Mesothelial cell of epicardium (in vitro differentiated cells): Measurements from ENCODE around the gene LYRM1. TPM values are rescaled to one million over a fixed set of nuclear protein-coding genes. Genes with fewer than 3 reads are reported as not detected.

Experiments used
- DNase-seq, 2 experiments: peaks; one replicate each; pipeline ENCODE4 v3.0.0; 2021; ENCODE audit warnings: low spot score in 2 of 2; ENCODE audit not compliant: unreplicated experiment in 2 of 2
- H3K27ac Mint-ChIP-seq: 2 replicates; pipeline ENCODE4 v1.8.0; 2021; ENCODE audit warnings: mixed read lengths
- H3K27me3 Mint-ChIP-seq: 2 replicates; pipeline ENCODE4 v1.8.0; 2021; ENCODE audit warnings: low read depth, mixed read lengths
- H3K36me3 Mint-ChIP-seq: 2 replicates; pipeline ENCODE4 v1.8.0; 2021; ENCODE audit warnings: mixed read lengths
- H3K4me1 Mint-ChIP-seq: 2 replicates; pipeline ENCODE4 v1.8.0; 2021; ENCODE audit warnings: mixed read lengths
- H3K4me3 Mint-ChIP-seq: 2 replicates; pipeline ENCODE4 v1.8.0; 2021; ENCODE audit warnings: mild to moderate bottlenecking, moderate library complexity, mixed read lengths
- H3K9me3 Mint-ChIP-seq: 2 replicates; pipeline ENCODE4 v1.8.0; 2021; ENCODE audit warnings: mixed read lengths
- total RNA-seq: library from RNA; stranded (reverse); gene quantifications from 3 replicates; pipeline ENCODE4 v1.2.1, GENCODE V29; 2021
- TF ChIP-seq, protein P1 (sequence below): fragments of 200-600 bp; sonication (generic); IDR thresholded peaks from one replicate; pipeline ENCODE4 v1.5.0; 2021; ENCODE audit warnings: antibody characterized with exemption; ENCODE audit not compliant: unreplicated experiment

Gene LYRM1
- total RNA-seq, 1 donor from 2014 or later = 15.9 TPM

- no peaks in the 10 kb centered on the region for H3K36me3 Mint-ChIP-seq
- H3K9me3 Mint-ChIP-seq = no peaks in the 10 kb centered on the region
- H3K27me3 Mint-ChIP-seq = no peaks in the 10 kb centered on the region
Measured at GRCh38 chr16:20933589-20933988, 33.0 kb downstream of the LYRM1 start.

DNA sequence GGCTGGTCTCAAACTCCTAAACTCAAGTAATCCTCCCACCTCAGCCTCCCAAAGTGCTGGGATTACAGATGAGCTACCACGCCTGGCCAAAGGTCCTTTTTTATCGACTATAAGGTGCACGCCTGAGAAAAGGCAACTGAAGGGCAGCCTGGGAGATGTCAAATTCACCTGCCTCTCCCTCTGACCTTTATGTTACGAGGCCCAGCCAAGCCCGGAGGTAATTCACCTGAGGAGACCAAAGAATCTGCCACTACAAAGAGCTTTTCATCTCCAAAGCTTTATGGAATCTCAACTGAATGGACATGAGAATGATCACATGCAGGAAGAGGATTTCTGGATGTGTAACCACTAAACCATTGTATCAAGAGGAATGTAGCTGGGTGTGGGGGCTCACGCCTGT, 37.2 kb downstream of the LYRM1 start:
- no peaks in the 10 kb centered on the region for H3K36me3 Mint-ChIP-seq
- H3K9me3 Mint-ChIP-seq = no peaks in the 10 kb centered on the region
- DNase-seq = no peak
- H3K27ac Mint-ChIP-seq = no peak overlapping the region
- H3K4me3 Mint-ChIP-seq = no peak overlapping the region
- H3K27me3 Mint-ChIP-seq = no peaks in the 10 kb centered on the region
- TF ChIP-seq, protein P1, sequence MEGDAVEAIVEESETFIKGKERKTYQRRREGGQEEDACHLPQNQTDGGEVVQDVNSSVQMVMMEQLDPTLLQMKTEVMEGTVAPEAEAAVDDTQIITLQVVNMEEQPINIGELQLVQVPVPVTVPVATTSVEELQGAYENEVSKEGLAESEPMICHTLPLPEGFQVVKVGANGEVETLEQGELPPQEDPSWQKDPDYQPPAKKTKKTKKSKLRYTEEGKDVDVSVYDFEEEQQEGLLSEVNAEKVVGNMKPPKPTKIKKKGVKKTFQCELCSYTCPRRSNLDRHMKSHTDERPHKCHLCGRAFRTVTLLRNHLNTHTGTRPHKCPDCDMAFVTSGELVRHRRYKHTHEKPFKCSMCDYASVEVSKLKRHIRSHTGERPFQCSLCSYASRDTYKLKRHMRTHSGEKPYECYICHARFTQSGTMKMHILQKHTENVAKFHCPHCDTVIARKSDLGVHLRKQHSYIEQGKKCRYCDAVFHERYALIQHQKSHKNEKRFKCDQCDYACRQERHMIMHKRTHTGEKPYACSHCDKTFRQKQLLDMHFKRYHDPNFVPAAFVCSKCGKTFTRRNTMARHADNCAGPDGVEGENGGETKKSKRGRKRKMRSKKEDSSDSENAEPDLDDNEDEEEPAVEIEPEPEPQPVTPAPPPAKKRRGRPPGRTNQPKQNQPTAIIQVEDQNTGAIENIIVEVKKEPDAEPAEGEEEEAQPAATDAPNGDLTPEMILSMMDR = no peak
- no peaks in the 10 kb centered on the region for H3K4me1 Mint-ChIP-seq

More at GRCh38 chr16:20933589-20933988, 33.0 kb downstream of the LYRM1 start:
- Mint-ChIP-seq H3K27ac (no peak overlapping the region), H3K4me1 (peaks cover 2% of the 10 kb centered on the region), H3K4me3 (no peak overlapping the region)
- no peak for DNase-seq
- TF ChIP-seq, protein P1 = no peak

- H3K27me3 Mint-ChIP-seq = no peaks in the 10 kb centered on the region
- DNase-seq = no peak
- no peaks in the 10 kb centered on the region for H3K9me3 Mint-ChIP-seq
- no peak overlapping the region for H3K27ac Mint-ChIP-seq
- TF ChIP-seq, protein P1 = no peak
- no peak overlapping the region for H3K4me3 Mint-ChIP-seq
- no peaks in the 10 kb centered on the region for H3K36me3 Mint-ChIP-seq
- H3K4me1 Mint-ChIP-seq = no peaks in the 10 kb centered on the region
Measured at GRCh38 chr16:20938426-20938825, 37.9 kb downstream of the LYRM1 start.

GRCh38 chr16:20939611-20940010, 39.0 kb downstream of the LYRM1 start:
- no peak overlapping the region for H3K4me3 Mint-ChIP-seq
- H3K9me3 Mint-ChIP-seq = no peaks in the 10 kb centered on the region
- no peaks in the 10 kb centered on the region for H3K4me1 Mint-ChIP-seq
- no peaks in the 10 kb centered on the region for H3K36me3 Mint-ChIP-seq
- no peak for DNase-seq
- H3K27ac Mint-ChIP-seq = no peak overlapping the region
- TF ChIP-seq, protein P1 = no peak
- H3K27me3 Mint-ChIP-seq = no peaks in the 10 kb centered on the region

DNA sequence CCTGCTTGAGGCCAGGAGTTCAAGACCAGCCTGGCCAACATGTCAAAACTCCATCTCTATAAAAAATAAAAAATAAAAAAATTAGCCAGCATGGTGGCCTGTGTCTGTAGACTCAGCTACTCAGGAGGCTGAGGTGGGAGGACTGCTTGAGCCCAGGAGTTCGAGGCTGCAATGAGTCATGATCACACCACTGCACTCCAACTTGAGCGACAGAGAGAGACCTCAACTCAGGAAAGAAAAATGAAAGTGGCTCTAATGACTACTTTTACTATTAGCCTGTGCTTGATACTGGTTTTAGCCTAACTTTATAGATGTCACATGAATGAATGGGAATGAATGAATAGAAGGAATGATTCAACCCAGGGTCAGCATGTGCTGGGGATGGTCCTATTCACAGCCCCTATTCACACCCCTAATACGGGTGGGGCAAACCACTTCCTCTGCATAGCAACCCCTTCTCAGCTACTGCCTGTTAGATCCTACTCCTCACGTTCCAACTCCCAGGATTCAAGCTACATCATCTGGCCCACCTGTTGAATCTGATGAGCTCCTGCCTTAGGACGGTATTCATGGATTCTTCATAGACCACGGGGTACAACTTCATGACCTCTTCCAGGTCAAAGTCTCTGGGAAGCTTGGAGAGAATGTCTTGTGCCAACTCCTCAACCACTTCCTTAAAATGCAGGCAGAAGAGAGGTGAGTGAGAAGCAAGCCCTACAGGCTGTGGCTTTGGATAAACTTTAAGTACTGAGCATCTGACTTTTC, 40.5 kb downstream of the LYRM1 start:
- TF ChIP-seq, protein P1 = no peak
- H3K27ac Mint-ChIP-seq = no peak overlapping the region
- H3K36me3 Mint-ChIP-seq = no peaks in the 10 kb centered on the region
- no peaks in the 10 kb centered on the region for H3K4me1 Mint-ChIP-seq
- no peak overlapping the region for H3K4me3 Mint-ChIP-seq
- no peak for DNase-seq
- no peaks in the 10 kb centered on the region for H3K27me3 Mint-ChIP-seq
- H3K9me3 Mint-ChIP-seq = no peaks in the 10 kb centered on the region

DNA sequence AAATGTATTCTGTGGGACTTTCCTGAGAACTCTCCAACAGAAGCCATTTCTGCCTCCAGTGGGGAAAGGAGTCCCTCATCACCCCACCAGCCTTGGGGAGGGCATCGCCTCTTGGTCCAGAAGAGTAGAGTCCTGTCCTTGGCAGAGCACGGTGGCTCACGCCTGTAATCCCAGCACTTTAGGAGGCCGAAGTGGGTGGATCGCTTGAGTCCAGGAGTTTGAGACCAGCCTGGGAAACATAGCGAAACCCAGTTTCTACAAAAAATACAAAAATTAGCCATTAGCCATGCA, 41.0 kb downstream of the LYRM1 start:
- H3K4me1 Mint-ChIP-seq = no peaks in the 10 kb centered on the region
- TF ChIP-seq, protein P1 = no peak
- H3K36me3 Mint-ChIP-seq = no peaks in the 10 kb centered on the region
- H3K9me3 Mint-ChIP-seq = no peaks in the 10 kb centered on the region
- no peak overlapping the region for H3K4me3 Mint-ChIP-seq
- H3K27me3 Mint-ChIP-seq = no peaks in the 10 kb centered on the region
- no peak overlapping the region for H3K27ac Mint-ChIP-seq
- DNase-seq = no peak
